MCF 10A (cell line): Measurements from ENCODE around the gene SLC9A7. TPM values are rescaled to one million over a fixed set of nuclear protein-coding genes. Genes with fewer than 3 reads are reported as not detected.

ENCODE experiments used
- BruUV-seq: library from RNA; stranded (reverse); fragments of 400-500 nt; replicated peaks from 2 replicates; lab custom pipeline; 2021; lab: Mats Ljungman, UMichigan
- CTCF ChIA-PET: fragments of 300-600 bp; sonication (Branson Sonifier 250); formaldehyde crosslinking; extraction: SDS; loops from one replicate; lab custom pipeline; 2021; ENCODE audit warnings: antibody characterized with exemption, inconsistent platforms; lab: Yijun Ruan, JAX
- POLR2A ChIA-PET: fragments of 300-600, 350-650 bp; sonication (Branson Sonifier 250); formaldehyde crosslinking; extraction: SDS; loops from one replicate; lab custom pipeline; 2020; ENCODE audit warnings: antibody characterized with exemption, inconsistent platforms; lab: Yijun Ruan, JAX
- DNase-seq: peaks from one replicate; pipeline ENCODE4 v3.0.0-alpha.2; 2018; ENCODE audit not compliant: unreplicated experiment
- H3K27ac Mint-ChIP-seq: one replicate; pipeline ENCODE4 v1.8.0; 2022; ENCODE audit warnings: mild to moderate bottlenecking, low read depth, mixed read lengths; ENCODE audit not compliant: unreplicated experiment
- H3K27me3 Mint-ChIP-seq: one replicate; pipeline ENCODE4 v1.8.0; 2022; ENCODE audit warnings: mixed read lengths; ENCODE audit not compliant: insufficient read depth, unreplicated experiment
- H3K36me3 Mint-ChIP-seq: one replicate; pipeline ENCODE4 v1.8.0; 2022; ENCODE audit warnings: mild to moderate bottlenecking, moderate library complexity, mixed read lengths; ENCODE audit not compliant: insufficient read depth, unreplicated experiment
- H3K4me1 Mint-ChIP-seq: one replicate; pipeline ENCODE4 v1.8.0; 2022; ENCODE audit warnings: mixed read lengths; ENCODE audit not compliant: insufficient read depth, unreplicated experiment
- H3K4me3 Mint-ChIP-seq: one replicate; pipeline ENCODE4 v1.8.0; 2022; ENCODE audit warnings: mild to moderate bottlenecking, moderate library complexity, mixed read lengths; ENCODE audit not compliant: unreplicated experiment
- H3K9me3 Mint-ChIP-seq: one replicate; pipeline ENCODE4 v1.8.0; 2022; ENCODE audit warnings: mixed read lengths; ENCODE audit not compliant: unreplicated experiment
- CTCF ChIP-seq: fragments of 200-600 bp; IDR thresholded peaks from one replicate; pipeline ENCODE4 v1.8.0; 2022; ENCODE audit warnings: antibody characterized with exemption, mild to moderate bottlenecking; ENCODE audit not compliant: unreplicated experiment
- intact Hi-C: fragments of 100-400 bp; cut with micrococcal nuclease; formaldehyde crosslinking; loops from 2 replicates; pipeline ENCODE4 v1.14.1; 2022
- total RNA-seq: library from RNA; stranded (reverse); gene quantifications from 2 replicates; pipeline ENCODE4 v1.2.3, GENCODE V29; 2022

SLC9A7 gene
- total RNA-seq, 1 experiment from 2014 or later, result 28.3 TPM

- no peak overlapping the region for H3K27ac Mint-ChIP-seq
- no peaks in the 10 kb centered on the region for H3K36me3 Mint-ChIP-seq
- H3K4me3 Mint-ChIP-seq, result no peak overlapping the region
- peaks cover 12% of the 10 kb centered on the region for H3K27me3 Mint-ChIP-seq
- intact Hi-C loops, result loop anchor here (5.0 kb wide), 1 partner anchor 129 kb away; no protein-coding TSS in a partner anchor
- BruUV-seq, result no TSS peak
- peaks cover 7% of the 10 kb centered on the region for H3K4me1 Mint-ChIP-seq
- peak; percentile 54 for DNase-seq
- no peaks in the 10 kb centered on the region for H3K9me3 Mint-ChIP-seq
- TF ChIP-seq CTCF, result peak; percentile 55
- CTCF ChIA-PET, result interaction anchor here (0.6 to 1.5 kb wide), 12 partner anchors 9 to 111 kb away, joined by 3 to 4 read pairs (median 3); no protein-coding TSS in a partner anchor
- POLR2A ChIA-PET, result interaction anchor here (1.0 kb wide), 1 partner anchor 73 kb away, joined by 3 read pairs; the partner anchor contains the start of gene SLC9A7
Measured at GRCh38 chrX:46686003-46686645, 72.8 kb downstream of the SLC9A7 start.

DNA sequence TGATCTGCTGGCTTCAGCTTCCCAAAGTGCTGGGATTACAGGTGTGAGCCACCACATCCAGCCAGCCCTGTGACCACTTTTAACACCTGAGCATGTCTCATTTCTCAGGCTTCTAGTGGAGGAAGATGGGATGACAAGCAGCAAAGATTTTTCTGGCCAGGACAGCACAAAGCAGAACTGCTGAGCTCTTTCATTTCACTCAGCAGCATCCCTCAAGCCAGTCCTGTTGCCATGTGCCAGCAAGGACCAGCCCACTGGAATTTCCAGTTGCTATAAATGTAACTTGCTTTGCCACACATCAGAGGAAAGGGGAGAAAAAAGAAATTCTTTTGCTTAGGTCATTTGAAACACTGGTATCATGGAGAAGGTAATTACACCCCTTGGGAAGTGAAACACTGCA, 75.9 kb downstream of the SLC9A7 start:
- peaks cover 16% of the 10 kb centered on the region for H3K27me3 Mint-ChIP-seq
- no TSS peak for BruUV-seq
- CTCF ChIA-PET, result no interaction called here
- H3K9me3 Mint-ChIP-seq, result no peaks in the 10 kb centered on the region
- peaks cover 7% of the 10 kb centered on the region for H3K4me1 Mint-ChIP-seq
- intact Hi-C loops, result no loop called here
- DNase-seq, result no peak
- no peak overlapping the region for H3K4me3 Mint-ChIP-seq
- POLR2A ChIA-PET, result interaction anchor here (0.9 kb wide), 1 partner anchor 75 kb away, joined by 3 read pairs; the partner anchor contains the start of gene SLC9A7
- no peak overlapping the region for H3K27ac Mint-ChIP-seq
- TF ChIP-seq CTCF, result no peak
- H3K36me3 Mint-ChIP-seq, result no peaks in the 10 kb centered on the region

DNA sequence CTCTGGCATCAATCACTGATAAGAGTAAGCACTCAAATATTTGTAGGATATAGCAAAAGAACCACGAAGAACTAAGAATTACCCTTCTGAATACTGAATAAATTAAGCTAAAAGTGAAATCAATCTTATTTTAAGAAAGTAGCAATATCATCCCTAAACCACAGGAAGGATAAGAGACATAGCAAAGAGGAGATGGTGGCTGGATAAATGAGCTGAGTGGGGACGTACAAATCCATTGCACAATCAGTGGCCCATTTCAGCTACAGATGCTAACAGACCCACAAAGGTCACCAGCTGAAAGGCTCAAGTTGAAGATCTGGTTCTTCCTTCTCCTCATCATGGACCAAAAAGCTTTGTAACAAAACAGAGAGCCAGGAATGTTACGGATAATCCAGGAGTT, 77.1 kb downstream of the SLC9A7 start:
- ChIA-PET CTCF (interaction anchor here (0.6 to 1.3 kb wide), 2 partner anchors 9 to 230 kb away, joined by 3 read pairs; no protein-coding TSS in a partner anchor), POLR2A (interaction anchor here (0.7 to 1.0 kb wide), 2 partner anchors 11 to 310 kb away, joined by 3 read pairs; no protein-coding TSS in a partner anchor)
- intact Hi-C loops, result no loop called here
- no peak for DNase-seq
- no TSS peak for BruUV-seq
- no peak overlapping the region for H3K4me3 Mint-ChIP-seq
- no peaks in the 10 kb centered on the region for H3K36me3 Mint-ChIP-seq
- H3K27ac Mint-ChIP-seq, result no peak overlapping the region
- H3K27me3 Mint-ChIP-seq, result peaks cover 26% of the 10 kb centered on the region
- TF ChIP-seq CTCF, result no peak
- H3K4me1 Mint-ChIP-seq, result peaks cover 7% of the 10 kb centered on the region
- H3K9me3 Mint-ChIP-seq, result no peaks in the 10 kb centered on the region

DNA sequence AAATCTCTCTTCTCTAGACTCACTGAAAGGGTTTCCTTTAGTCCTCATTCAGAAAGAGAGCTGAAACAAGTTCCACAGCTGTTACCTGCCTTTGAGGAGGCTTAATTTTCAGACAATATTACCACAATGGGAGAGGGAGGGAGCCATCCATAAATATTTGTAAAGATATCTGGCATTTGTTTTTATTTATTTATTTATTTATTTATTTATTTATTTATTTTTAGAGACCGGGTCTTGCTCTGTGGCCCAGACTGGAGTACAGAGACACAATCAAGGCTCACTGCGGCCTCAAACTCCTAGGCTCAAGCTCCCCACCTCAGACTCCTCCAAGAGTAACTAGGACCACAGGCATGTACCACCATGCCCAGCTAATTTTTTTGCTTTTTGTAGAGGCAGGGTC, 80.7 kb downstream of the SLC9A7 start:
- H3K4me1 Mint-ChIP-seq, result peaks cover 3% of the 10 kb centered on the region
- intact Hi-C loops, result no loop called here
- no peak for DNase-seq
- no peak for TF ChIP-seq CTCF
- POLR2A ChIA-PET, result no interaction called here
- H3K4me3 Mint-ChIP-seq, result no peak overlapping the region
- peaks cover 6% of the 10 kb centered on the region for H3K36me3 Mint-ChIP-seq
- peaks cover 43% of the 10 kb centered on the region for H3K27me3 Mint-ChIP-seq
- no TSS peak for BruUV-seq
- H3K27ac Mint-ChIP-seq, result no peak overlapping the region
- no peaks in the 10 kb centered on the region for H3K9me3 Mint-ChIP-seq
- CTCF ChIA-PET, result no interaction called here
